ENCODE measurements around the gene KY. TPM values are rescaled to one million over a fixed set of nuclear protein-coding genes. Genes with fewer than 3 reads are reported as not detected.
A peak's percentile ranks its signal among the peaks of the same experiment; 100 is the strongest.

The KY gene
- total and polyA plus RNA-seq, 8 donors = 0.10 to 4.3 (median 1.1) TPM

DNA sequence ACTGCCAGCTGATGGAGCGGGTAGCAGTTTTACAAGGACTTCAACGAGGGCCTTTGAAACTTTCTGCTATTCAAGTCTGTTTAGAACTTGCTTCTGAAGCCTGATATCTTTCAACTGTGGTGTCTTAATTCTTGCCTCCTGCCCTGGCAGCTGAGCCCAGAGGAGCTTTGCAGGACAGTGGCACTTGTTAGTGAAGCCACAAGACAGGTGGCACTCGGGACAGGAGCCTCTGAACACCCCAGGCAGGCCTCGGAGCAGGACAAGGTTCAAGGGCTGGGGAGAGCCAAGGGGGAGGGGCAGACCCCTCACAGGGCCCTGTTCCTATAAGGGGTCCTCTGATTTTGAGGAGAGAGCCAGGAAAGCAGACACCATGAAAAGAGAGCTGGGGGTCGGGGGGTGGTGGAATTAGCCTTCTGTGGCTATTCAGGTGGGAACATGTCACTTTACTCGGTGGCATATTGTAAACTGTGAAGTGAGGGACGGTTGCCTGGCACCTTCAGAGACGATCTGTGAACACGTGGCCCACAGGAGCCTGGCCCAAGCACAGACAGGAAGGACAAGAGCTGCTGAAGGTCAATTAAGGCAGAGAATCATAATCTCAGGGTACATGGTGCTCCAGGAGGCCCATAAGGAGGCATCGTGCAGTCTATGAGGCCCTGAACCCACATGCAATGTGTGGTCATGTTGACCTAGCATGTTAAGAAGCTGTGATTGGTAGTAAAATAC is 30.1 kb upstream of the KY start:
- no peaks in the 10 kb centered on the region for H3K27me3 ChIP-seq
- no peaks in the 10 kb centered on the region for H3K36me3 ChIP-seq
- H3K27ac ChIP-seq = no peak overlapping the region
- peaks cover 0 to 1% of the 10 kb centered on the region in 2 donors for H3K9me3 ChIP-seq
- DNase-seq (no peak), ATAC-seq (no peak)
- H3K4me3 ChIP-seq = no peak overlapping the region
- intact Hi-C loops (cut with DNase I) = no loop called here
- TF ChIP-seq, protein P1, sequence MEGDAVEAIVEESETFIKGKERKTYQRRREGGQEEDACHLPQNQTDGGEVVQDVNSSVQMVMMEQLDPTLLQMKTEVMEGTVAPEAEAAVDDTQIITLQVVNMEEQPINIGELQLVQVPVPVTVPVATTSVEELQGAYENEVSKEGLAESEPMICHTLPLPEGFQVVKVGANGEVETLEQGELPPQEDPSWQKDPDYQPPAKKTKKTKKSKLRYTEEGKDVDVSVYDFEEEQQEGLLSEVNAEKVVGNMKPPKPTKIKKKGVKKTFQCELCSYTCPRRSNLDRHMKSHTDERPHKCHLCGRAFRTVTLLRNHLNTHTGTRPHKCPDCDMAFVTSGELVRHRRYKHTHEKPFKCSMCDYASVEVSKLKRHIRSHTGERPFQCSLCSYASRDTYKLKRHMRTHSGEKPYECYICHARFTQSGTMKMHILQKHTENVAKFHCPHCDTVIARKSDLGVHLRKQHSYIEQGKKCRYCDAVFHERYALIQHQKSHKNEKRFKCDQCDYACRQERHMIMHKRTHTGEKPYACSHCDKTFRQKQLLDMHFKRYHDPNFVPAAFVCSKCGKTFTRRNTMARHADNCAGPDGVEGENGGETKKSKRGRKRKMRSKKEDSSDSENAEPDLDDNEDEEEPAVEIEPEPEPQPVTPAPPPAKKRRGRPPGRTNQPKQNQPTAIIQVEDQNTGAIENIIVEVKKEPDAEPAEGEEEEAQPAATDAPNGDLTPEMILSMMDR (IDR thresholded peaks at IDR 0.05) = no peak
- no peaks in the 10 kb centered on the region for H3K4me1 ChIP-seq

DNA sequence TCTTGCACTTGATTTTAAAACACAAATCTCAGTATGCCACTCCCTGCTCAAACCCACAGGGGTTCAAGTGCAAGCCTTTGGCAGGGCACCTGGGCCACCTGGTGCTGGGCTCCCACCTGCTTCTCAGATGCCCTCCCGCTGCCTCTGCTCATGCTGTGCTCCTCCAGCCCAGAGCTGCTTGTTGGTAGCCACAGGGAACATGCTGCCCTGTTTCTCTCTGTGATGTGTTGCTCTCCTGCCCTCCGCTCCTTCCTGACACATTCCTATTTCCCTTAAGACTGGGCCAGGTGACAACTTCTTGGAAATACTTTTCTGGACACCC is 27.1 kb upstream of the KY start:
- TF ChIP-seq, protein P1 (IDR thresholded peaks at IDR 0.05) = no peak
- H3K36me3 ChIP-seq = no peaks in the 10 kb centered on the region
- intact Hi-C loops (cut with DNase I) = no loop called here
- peaks cover 0 to 28% of the 10 kb centered on the region in 2 donors for H3K9me3 ChIP-seq
- H3K27me3 ChIP-seq = no peaks in the 10 kb centered on the region
- no peak overlapping the region for H3K4me3 ChIP-seq
- H3K4me1 ChIP-seq = no peaks in the 10 kb centered on the region
- no peak overlapping the region for H3K27ac ChIP-seq
- ATAC-seq = no peak
- no peak for DNase-seq

GRCh38 chr3:134677196-134677986 is 26.6 kb upstream of the KY start:
- TF ChIP-seq, protein P1 (IDR thresholded peaks at IDR 0.05) = peak; percentile 15 to 36
- H3K36me3 ChIP-seq = no peaks in the 10 kb centered on the region
- H3K4me3 ChIP-seq = no peak overlapping the region
- ATAC-seq = peak; percentile 81
- H3K27me3 ChIP-seq = no peaks in the 10 kb centered on the region
- H3K9me3 ChIP-seq = peaks cover 0 to 28% of the 10 kb centered on the region in 2 donors
- intact Hi-C loops (cut with DNase I) = no loop called here
- no peaks in the 10 kb centered on the region for H3K4me1 ChIP-seq
- no peak overlapping the region for H3K27ac ChIP-seq
- DNase-seq = no peak

- Histone ChIP-seq H3K9me3 (peaks cover 0 to 28% of the 10 kb centered on the region in 2 donors), H3K27ac (no peak overlapping the region), H3K4me1 (no peaks in the 10 kb centered on the region), H3K4me3 (no peak overlapping the region), H3K36me3 (no peaks in the 10 kb centered on the region), H3K27me3 (no peaks in the 10 kb centered on the region)
- DNase-seq = no peak
- ATAC-seq = no peak
- intact Hi-C loops (cut with DNase I) = no loop called here
- TF ChIP-seq, protein P1 (IDR thresholded peaks at IDR 0.05) = no peak
These were observed 25.0 kb upstream of the KY start for GRCh38 chr3:134675726-134676256.

DNA sequence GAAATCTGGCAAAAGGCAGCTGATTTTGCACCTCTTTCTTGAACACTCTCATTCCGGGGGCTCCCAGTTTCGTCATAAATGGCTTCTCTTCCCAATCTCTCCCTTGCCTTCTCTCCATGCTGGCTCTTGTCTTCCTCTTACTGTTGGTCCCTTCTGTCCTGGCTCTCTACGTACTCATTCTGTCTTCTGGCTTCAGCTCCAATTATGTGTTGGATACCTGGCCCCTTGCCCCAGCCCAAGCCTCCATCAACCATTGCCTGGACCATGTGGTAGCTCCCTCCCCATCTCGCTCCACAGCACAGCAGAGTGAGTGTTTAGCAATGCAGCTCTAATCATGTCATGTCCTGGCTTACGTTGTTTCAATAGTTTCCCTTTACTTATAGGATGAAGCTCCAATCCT is 21.7 kb upstream of the KY start:
- Histone ChIP-seq H3K27ac (no peak overlapping the region), H3K27me3 (no peaks in the 10 kb centered on the region), H3K4me1 (no peaks in the 10 kb centered on the region), H3K4me3 (no peak overlapping the region), H3K36me3 (no peaks in the 10 kb centered on the region), H3K9me3 (peaks cover 0 to 28% of the 10 kb centered on the region in 2 donors)
- ATAC-seq = no peak
- no peak for DNase-seq
- intact Hi-C loops (cut with DNase I) = no loop called here
- TF ChIP-seq, protein P1 (IDR thresholded peaks at IDR 0.05) = no peak

Data from left lung (tissue), 10 donors.